Parathyroid adenoma (tissue), 2 donors: ENCODE results near the gene SOX13.

ENCODE experiments used
- H2AFZ ChIP-seq: fragments of 300-600 bp; sonication (generic); one replicate; pipeline ENCODE4 v1.7.0; 2017; ENCODE audit warnings: antibody characterized with exemption, mild to moderate bottlenecking
- H3K27ac ChIP-seq: fragments of 300-600 bp; sonication (generic); one replicate; pipeline ENCODE4 v1.7.0; 2017
- H3K27me3 ChIP-seq: fragments of 300-600 bp; sonication (generic); one replicate; pipeline ENCODE4 v1.7.0; 2017; ENCODE audit warnings: low read length; ENCODE audit not compliant: control insufficient read depth, insufficient read depth
- H3K36me3 ChIP-seq: fragments of 300-600 bp; sonication (generic); one replicate; pipeline ENCODE4 v1.7.0; 2017; ENCODE audit warnings: low read length; ENCODE audit not compliant: control insufficient read depth, insufficient read depth
- H3K4me1 ChIP-seq: fragments of 300-600 bp; sonication (generic); one replicate; pipeline ENCODE4 v1.7.0; 2017; ENCODE audit warnings: control low read depth
- H3K4me2 ChIP-seq: fragments of 300-600 bp; sonication (generic); one replicate; pipeline ENCODE4 v1.7.0; 2017; ENCODE audit warnings: low read length
- H3K4me3 ChIP-seq: fragments of 300-600 bp; sonication (generic); one replicate; pipeline ENCODE4 v1.7.0; 2017; ENCODE audit warnings: low read depth, low read length
- H3K79me2 ChIP-seq: fragments of 300-600 bp; sonication (generic); one replicate; pipeline ENCODE4 v1.7.0; 2017; ENCODE audit warnings: control low read depth
- H3K9ac ChIP-seq: fragments of 300-600 bp; sonication (generic); one replicate; pipeline ENCODE4 v1.7.0; 2017; ENCODE audit warnings: mild to moderate bottlenecking
- H3K9me3 ChIP-seq: fragments of 300-600 bp; sonication (generic); one replicate; pipeline ENCODE4 v1.7.0; 2017; ENCODE audit warnings: low read length; ENCODE audit not compliant: control insufficient read depth
- CTCF ChIP-seq: fragments of 300-600 bp; sonication (generic); IDR thresholded peaks from one replicate; pipeline ENCODE4 v1.7.0; 2017; ENCODE audit warnings: antibody characterized with exemption, mild to moderate bottlenecking
- donor health status: primary hyperparathyroidism.

The SOX13 gene

GRCh38 chr1:204145033-204145504 is 72.2 kb downstream of the SOX13 start:
- no peak overlapping the region for H3K27ac ChIP-seq
- H3K36me3 ChIP-seq = no peaks in the 10 kb centered on the region
- H2AFZ ChIP-seq = no peak overlapping the region
- H3K9ac ChIP-seq = no peak overlapping the region
- H3K4me1 ChIP-seq = peaks cover under 1% of the 10 kb centered on the region
- no peaks in the 10 kb centered on the region for H3K9me3 ChIP-seq
- no peaks in the 10 kb centered on the region for H3K27me3 ChIP-seq
- no peak overlapping the region for H3K4me3 ChIP-seq
- no peaks in the 10 kb centered on the region for H3K79me2 ChIP-seq
- H3K4me2 ChIP-seq = no peak overlapping the region
- TF ChIP-seq CTCF = no peak

- Histone ChIP-seq H2AFZ (no peak overlapping the region), H3K27me3 (no peaks in the 10 kb centered on the region), H3K4me2 (no peak overlapping the region), H3K4me3 (no peak overlapping the region), H3K36me3 (no peaks in the 10 kb centered on the region), H3K9me3 (no peaks in the 10 kb centered on the region), H3K9ac (no peak overlapping the region), H3K4me1 (peaks cover 7% of the 10 kb centered on the region), H3K27ac (no peak overlapping the region), H3K79me2 (no peaks in the 10 kb centered on the region)
- no peak for TF ChIP-seq CTCF
These were observed 73.4 kb downstream of the SOX13 start for GRCh38 chr1:204146309-204146708.

- Histone ChIP-seq H3K4me2 (no peak overlapping the region), H3K4me1 (peaks cover 7% of the 10 kb centered on the region), H3K27me3 (no peaks in the 10 kb centered on the region), H3K4me3 (no peak overlapping the region), H3K27ac (no peak overlapping the region), H2AFZ (no peak overlapping the region), H3K79me2 (no peaks in the 10 kb centered on the region), H3K36me3 (no peaks in the 10 kb centered on the region), H3K9ac (no peak overlapping the region), H3K9me3 (no peaks in the 10 kb centered on the region)
- no peak for TF ChIP-seq CTCF
These were observed 74.0 kb downstream of the SOX13 start for GRCh38 chr1:204146965-204147364.

- Histone ChIP-seq H2AFZ (no peak overlapping the region), H3K4me1 (peaks cover 11% of the 10 kb centered on the region), H3K4me3 (no peak overlapping the region), H3K9ac (no peak overlapping the region), H3K27ac (no peak overlapping the region), H3K27me3 (no peaks in the 10 kb centered on the region), H3K9me3 (no peaks in the 10 kb centered on the region), H3K36me3 (no peaks in the 10 kb centered on the region), H3K4me2 (no peak overlapping the region), H3K79me2 (no peaks in the 10 kb centered on the region)
- no peak for TF ChIP-seq CTCF
These were observed 74.8 kb downstream of the SOX13 start for GRCh38 chr1:204147406-204148383.
